GM21825 (cell line): Measurements from ENCODE around the gene GPD2.
A peak's percentile ranks its signal among the peaks of the same experiment; 100 is the strongest.
"Not testable (repeated sequence)": the region's sequence is repeated elsewhere in the genome, so short reads cannot be mapped to it uniquely, and the experiment has no call there.

Source experiments
- ATAC-seq: cut with Tn5 transposase; IDR thresholded peaks from one replicate; pipeline ENCODE4 v1.9.1; 2021; ENCODE audit warnings: mild to moderate bottlenecking, moderate library complexity; ENCODE audit not compliant: unreplicated experiment

GPD2 gene

GRCh38 chr2:156522864-156523440, 86.8 kb downstream of the GPD2 start:
- ATAC-seq, result no peak

- peak; percentile 95 for ATAC-seq
Observed at GRCh38 chr2:156526950-156527636, 90.9 kb downstream of the GPD2 start.

- not testable (repeated sequence) for ATAC-seq
Observed at GRCh38 chr2:156528583-156528982, 92.4 kb downstream of the GPD2 start.

- peak; percentile 45 for ATAC-seq
Observed at GRCh38 chr2:156532989-156533388, 96.8 kb downstream of the GPD2 start.

- ATAC-seq, result no peak
Observed at GRCh38 chr2:156536534-156536933, 100.4 kb downstream of the GPD2 start.

- ATAC-seq, result no peak
Observed at GRCh38 chr2:156537141-156537540, 101.0 kb downstream of the GPD2 start.

GRCh38 chr2:156538083-156538504, 101.9 kb downstream of the GPD2 start:
- ATAC-seq, result peak; percentile 62

- ATAC-seq, result no peak
Observed at GRCh38 chr2:156539086-156539860, 103.1 kb downstream of the GPD2 start.

- no peak for ATAC-seq
Observed at GRCh38 chr2:156540706-156541105, 104.5 kb downstream of the GPD2 start.

GRCh38 chr2:156541229-156541628, 105.0 kb downstream of the GPD2 start:
- no peak for ATAC-seq

GRCh38 chr2:156541706-156542105, 105.5 kb downstream of the GPD2 start:
- ATAC-seq, result no peak

GRCh38 chr2:156548413-156548812, 112.2 kb downstream of the GPD2 start:
- no peak for ATAC-seq

- no peak for ATAC-seq
Observed at GRCh38 chr2:156553714-156554442, 117.7 kb downstream of the GPD2 start.

GRCh38 chr2:156561326-156561725, 125.1 kb downstream of the GPD2 start:
- ATAC-seq, result no peak

- ATAC-seq, result no peak
Observed at GRCh38 chr2:156562124-156562523, 125.9 kb downstream of the GPD2 start.

- no peak for ATAC-seq
Observed at GRCh38 chr2:156563994-156564753, 128.0 kb downstream of the GPD2 start.

GRCh38 chr2:156565066-156565710, 129.0 kb downstream of the GPD2 start:
- no peak for ATAC-seq

- peak; percentile 57 for ATAC-seq
Observed at GRCh38 chr2:156573710-156574109, 137.5 kb downstream of the GPD2 start.

- no peak for ATAC-seq
Observed at GRCh38 chr2:156574112-156574511, 137.9 kb downstream of the GPD2 start.

- ATAC-seq, result no peak
Observed at GRCh38 chr2:156576005-156576404, 139.8 kb downstream of the GPD2 start.
